Tibial nerve (tissue), 4 donors: ENCODE results near the gene MBP.

Experiments
- CTCF ChIP-seq, 5 experiments: fragments of 200-600 bp in 3 of 5; fragments of 450-650 bp in 2 of 5; sonication (generic) in 3 of 5; IDR thresholded peaks; one replicate each; pipeline ENCODE4 v1.5.1; 2016 to 2019; ENCODE audit warnings: antibody characterized with exemption in 5 of 5, mild to moderate bottlenecking in 3 of 5, moderate library complexity in 2 of 5
- EP300 ChIP-seq, 2 donors: sonication (generic); formaldehyde crosslinking; IDR thresholded peaks; one replicate each; pipeline ENCODE4 v1.6.1; 2017; ENCODE audit warnings: antibody characterized with exemption in 2 of 2, mild to moderate bottlenecking in 1 of 2
- POLR2A ChIP-seq, 2 donors: fragments of 450-650 bp; IDR thresholded peaks; one replicate each; pipeline ENCODE4 v1.6.1; 2017; ENCODE audit warnings: antibody characterized with exemption in 2 of 2, mild to moderate bottlenecking in 2 of 2, moderate library complexity in 2 of 2

- no peak for TF ChIP-seq POLR2A (IDR thresholded peaks at IDR 0.05)
- TF ChIP-seq CTCF (IDR thresholded peaks at IDR 0.05), result no peak
- TF ChIP-seq EP300 (IDR thresholded peaks at IDR 0.05), result no peak
These were observed 110.0 kb downstream of the MBP start for GRCh38 chr18:77022556-77022955.
